Panc1 (cell line): ENCODE results near the gene QRICH2. TPM values are rescaled to one million over a fixed set of nuclear protein-coding genes. Genes with fewer than 3 reads are reported as not detected.

Experiments used
- ATAC-seq: fragments of 200-7000 bp; cut with Tn5 transposase; 2 replicates; pipeline ENCODE4 v1.9.1; 2020; ENCODE audit warnings: mild to moderate bottlenecking, moderate library complexity
- BruUV-seq: library from RNA; stranded (reverse); fragments of 400-500 nt; replicated peaks from 2 replicates; lab custom pipeline; 2021; lab: Mats Ljungman, UMichigan
- CTCF ChIA-PET: fragments of 300-600 bp; sonication (Branson Sonifier 250); formaldehyde crosslinking; loops from one replicate; lab custom pipeline; 2022; ENCODE audit warnings: antibody characterized with exemption; lab: Charles Lee
- POLR2A ChIA-PET: fragments of 300-600 bp; sonication (Branson Sonifier 250); formaldehyde crosslinking; loops from one replicate; lab custom pipeline; 2022; ENCODE audit warnings: antibody characterized with exemption; lab: Charles Lee
- DNase-seq: peaks from one replicate; pipeline ENCODE4 v3.0.0-alpha.2; 2010; ENCODE audit warnings: low read depth, low spot score
- H3K27ac ChIP-seq: 2 replicates; pipeline ENCODE4 v1.5.1; 2011; ENCODE audit warnings: mild to moderate bottlenecking, low read length, inconsistent platforms
- H3K27me3 ChIP-seq: fragments of 200-500 bp; sonication (Bioruptor generic); 2 replicates; pipeline ENCODE4 v1.6.0; 2014; ENCODE audit warnings: low read length, inconsistent platforms; ENCODE audit not compliant: control insufficient read depth, insufficient read depth
- H3K36me3 ChIP-seq: fragments of 200-500 bp; sonication (Bioruptor generic); 2 replicates; pipeline ENCODE4 v1.5.1; 2014; ENCODE audit warnings: inconsistent platforms, mild to moderate bottlenecking, low read length, moderate library complexity; ENCODE audit not compliant: control insufficient read depth, insufficient read depth
- H3K4me1 ChIP-seq: 2 replicates; pipeline ENCODE4 v1.5.1; 2011; ENCODE audit warnings: inconsistent platforms, mild to moderate bottlenecking, low read length, moderate library complexity; ENCODE audit not compliant: control insufficient read depth, insufficient read depth
- H3K4me3 ChIP-seq, 2 experiments: 2 replicates each; pipeline ENCODE4 v1.5.1; 2011 to 2012; ENCODE audit warnings: low read depth in 2 of 2, low read length in 2 of 2, mild to moderate bottlenecking in 2 of 2, inconsistent platforms in 1 of 2, moderate library complexity in 1 of 2
- H3K9me3 ChIP-seq: fragments of 200-500 bp; sonication (Bioruptor generic); 2 replicates; pipeline ENCODE4 v1.5.1; 2014; ENCODE audit warnings: low read depth, mild to moderate bottlenecking, inconsistent platforms, low read length, moderate library complexity; ENCODE audit not compliant: control insufficient read depth, insufficient read depth
- POLR2AphosphoS5 ChIP-seq: IDR thresholded peaks from 2 replicates; pipeline ENCODE4 v1.6.1; 2012; ENCODE audit warnings: mild to moderate bottlenecking, low read depth, low read length, moderate library complexity
- SIN3A ChIP-seq: IDR thresholded peaks from 2 replicates; pipeline ENCODE4 v1.6.1; 2012; ENCODE audit warnings: low read depth, mild to moderate bottlenecking, low read length, moderate library complexity, borderline replicate concordance; ENCODE audit not compliant: insufficient read depth
- TCF7L2 ChIP-seq: IDR thresholded peaks from 2 replicates; pipeline ENCODE4 v1.6.1; 2011; ENCODE audit warnings: mild to moderate bottlenecking, low read depth, low read length, inconsistent platforms
- in situ Hi-C: cut with HindIII; loops from 2 replicates; pipeline ENCODE4 v1.10.0; 2016; ENCODE audit warnings: low sequenced_read_pairs, low pct_unique_long_range_greater_than_20kb
- intact Hi-C: fragments of 100-400 bp; cut with micrococcal nuclease; formaldehyde crosslinking; loops from one replicate; pipeline ENCODE4 v1.10.0; 2022; ENCODE audit not compliant: unreplicated experiment
- total RNA-seq: library from RNA; stranded (reverse); gene quantifications from one replicate; pipeline ENCODE4 v1.2.1, GENCODE V29; 2021; ENCODE audit not compliant: unreplicated experiment
- TF ChIP-seq, protein P1 (sequence below): fragments of 450-650 bp; IDR thresholded peaks from 2 replicates; pipeline ENCODE4 v1.5.1; 2017; ENCODE audit warnings: mild to moderate bottlenecking
- TF ChIP-seq, protein P2 (sequence below), 2 experiments: IDR thresholded peaks; 2 replicates each; pipeline ENCODE4 v1.6.1; 2011 to 2012; ENCODE audit warnings: low read depth in 2 of 2, control low read depth in 1 of 2, low read length in 1 of 2, mild to moderate bottlenecking in 1 of 2, moderate library complexity in 1 of 2; ENCODE audit not compliant: insufficient read depth in 1 of 2

Gene QRICH2
- total RNA-seq, 1 experiment from 2014 or later: 0.92 TPM

DNA sequence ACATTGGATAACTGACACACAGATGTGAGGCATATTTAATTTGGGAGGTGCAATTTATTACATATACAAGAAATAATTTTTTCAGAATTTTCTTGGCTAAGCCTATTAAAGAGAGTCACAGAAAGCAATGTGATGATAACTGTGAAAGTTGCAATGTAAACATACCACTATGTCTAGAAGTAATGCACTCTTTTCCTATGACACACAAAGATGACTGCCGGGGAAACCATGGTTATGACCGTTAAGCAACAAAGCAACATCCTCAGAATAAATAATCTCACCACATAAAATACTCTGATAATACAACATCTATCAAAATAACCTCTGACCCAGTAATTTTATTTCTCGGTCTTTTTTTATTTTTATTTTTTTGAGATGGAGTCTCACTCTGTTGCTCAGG, 10.5 kb upstream of the QRICH2 start:
- H3K9me3 ChIP-seq: no peaks in the 10 kb centered on the region
- TF ChIP-seq, protein P1, sequence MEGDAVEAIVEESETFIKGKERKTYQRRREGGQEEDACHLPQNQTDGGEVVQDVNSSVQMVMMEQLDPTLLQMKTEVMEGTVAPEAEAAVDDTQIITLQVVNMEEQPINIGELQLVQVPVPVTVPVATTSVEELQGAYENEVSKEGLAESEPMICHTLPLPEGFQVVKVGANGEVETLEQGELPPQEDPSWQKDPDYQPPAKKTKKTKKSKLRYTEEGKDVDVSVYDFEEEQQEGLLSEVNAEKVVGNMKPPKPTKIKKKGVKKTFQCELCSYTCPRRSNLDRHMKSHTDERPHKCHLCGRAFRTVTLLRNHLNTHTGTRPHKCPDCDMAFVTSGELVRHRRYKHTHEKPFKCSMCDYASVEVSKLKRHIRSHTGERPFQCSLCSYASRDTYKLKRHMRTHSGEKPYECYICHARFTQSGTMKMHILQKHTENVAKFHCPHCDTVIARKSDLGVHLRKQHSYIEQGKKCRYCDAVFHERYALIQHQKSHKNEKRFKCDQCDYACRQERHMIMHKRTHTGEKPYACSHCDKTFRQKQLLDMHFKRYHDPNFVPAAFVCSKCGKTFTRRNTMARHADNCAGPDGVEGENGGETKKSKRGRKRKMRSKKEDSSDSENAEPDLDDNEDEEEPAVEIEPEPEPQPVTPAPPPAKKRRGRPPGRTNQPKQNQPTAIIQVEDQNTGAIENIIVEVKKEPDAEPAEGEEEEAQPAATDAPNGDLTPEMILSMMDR: no peak
- TF ChIP-seq SIN3A (no peak), TCF7L2 (no peak), POLR2AphosphoS5 (no peak)
- TF ChIP-seq, protein P2, sequence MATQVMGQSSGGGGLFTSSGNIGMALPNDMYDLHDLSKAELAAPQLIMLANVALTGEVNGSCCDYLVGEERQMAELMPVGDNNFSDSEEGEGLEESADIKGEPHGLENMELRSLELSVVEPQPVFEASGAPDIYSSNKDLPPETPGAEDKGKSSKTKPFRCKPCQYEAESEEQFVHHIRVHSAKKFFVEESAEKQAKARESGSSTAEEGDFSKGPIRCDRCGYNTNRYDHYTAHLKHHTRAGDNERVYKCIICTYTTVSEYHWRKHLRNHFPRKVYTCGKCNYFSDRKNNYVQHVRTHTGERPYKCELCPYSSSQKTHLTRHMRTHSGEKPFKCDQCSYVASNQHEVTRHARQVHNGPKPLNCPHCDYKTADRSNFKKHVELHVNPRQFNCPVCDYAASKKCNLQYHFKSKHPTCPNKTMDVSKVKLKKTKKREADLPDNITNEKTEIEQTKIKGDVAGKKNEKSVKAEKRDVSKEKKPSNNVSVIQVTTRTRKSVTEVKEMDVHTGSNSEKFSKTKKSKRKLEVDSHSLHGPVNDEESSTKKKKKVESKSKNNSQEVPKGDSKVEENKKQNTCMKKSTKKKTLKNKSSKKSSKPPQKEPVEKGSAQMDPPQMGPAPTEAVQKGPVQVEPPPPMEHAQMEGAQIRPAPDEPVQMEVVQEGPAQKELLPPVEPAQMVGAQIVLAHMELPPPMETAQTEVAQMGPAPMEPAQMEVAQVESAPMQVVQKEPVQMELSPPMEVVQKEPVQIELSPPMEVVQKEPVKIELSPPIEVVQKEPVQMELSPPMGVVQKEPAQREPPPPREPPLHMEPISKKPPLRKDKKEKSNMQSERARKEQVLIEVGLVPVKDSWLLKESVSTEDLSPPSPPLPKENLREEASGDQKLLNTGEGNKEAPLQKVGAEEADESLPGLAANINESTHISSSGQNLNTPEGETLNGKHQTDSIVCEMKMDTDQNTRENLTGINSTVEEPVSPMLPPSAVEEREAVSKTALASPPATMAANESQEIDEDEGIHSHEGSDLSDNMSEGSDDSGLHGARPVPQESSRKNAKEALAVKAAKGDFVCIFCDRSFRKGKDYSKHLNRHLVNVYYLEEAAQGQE (IDR thresholded peaks at IDR 0.05; ENCODE audit: insufficient read depth in 1 of 2, low read depth in 2 of 2, low read length in 1 of 2): no peak
- H3K27ac ChIP-seq: no peak overlapping the region
- peaks cover 4% of the 10 kb centered on the region; the same call in 1 of the 2 replicates for H3K36me3 ChIP-seq
- in situ Hi-C loops (no loop called here), intact Hi-C loops (no loop called here)
- no peak overlapping the region for H3K4me3 ChIP-seq
- H3K27me3 ChIP-seq: no peaks in the 10 kb centered on the region
- no peak for DNase-seq
- BruUV-seq: no TSS peak
- no peaks in the 10 kb centered on the region for H3K4me1 ChIP-seq
- ATAC-seq: no peak
- CTCF ChIA-PET: interaction anchor here (0.6 kb wide), 1 partner anchor 109 kb away, joined by 3 read pairs; no protein-coding TSS in a partner anchor
- POLR2A ChIA-PET: no interaction called here

DNA sequence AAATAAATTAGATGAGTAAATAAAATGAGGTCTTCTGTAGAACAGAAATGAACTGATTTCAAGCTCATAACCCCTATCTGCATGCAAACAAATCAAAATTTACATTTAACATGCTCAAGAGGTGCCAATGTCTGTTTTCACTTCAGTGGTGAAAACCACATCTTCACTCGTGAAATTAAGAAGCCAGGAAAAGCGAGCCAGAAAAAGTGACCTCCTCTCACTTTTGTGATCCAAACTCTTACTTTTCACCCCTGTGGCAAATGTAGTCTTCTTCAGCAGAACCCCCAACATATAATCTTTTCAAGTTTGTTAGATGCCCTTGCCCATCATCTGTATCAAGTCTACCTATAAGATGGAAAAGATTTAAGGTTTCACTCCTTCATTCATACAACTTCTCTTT, 9.5 kb upstream of the QRICH2 start:
- in situ Hi-C loops (no loop called here), intact Hi-C loops (no loop called here)
- peaks cover 7% of the 10 kb centered on the region; the same call in 1 of the 2 replicates for H3K36me3 ChIP-seq
- no peaks in the 10 kb centered on the region for H3K27me3 ChIP-seq
- ChIA-PET POLR2A (no interaction called here), CTCF (no interaction called here)
- DNase-seq: no peak
- no TSS peak for BruUV-seq
- no peak overlapping the region for H3K27ac ChIP-seq
- no peak for ATAC-seq
- H3K4me1 ChIP-seq: no peaks in the 10 kb centered on the region
- H3K4me3 ChIP-seq: no peak overlapping the region
- H3K9me3 ChIP-seq: no peaks in the 10 kb centered on the region
- TF ChIP-seq POLR2AphosphoS5 (no peak), SIN3A (no peak), TCF7L2 (no peak)
- TF ChIP-seq, protein P2 (IDR thresholded peaks at IDR 0.05; ENCODE audit: insufficient read depth in 1 of 2, low read depth in 2 of 2, low read length in 1 of 2): no peak
- TF ChIP-seq, protein P1: no peak
